22Rv1 (cell line): ENCODE results near the gene WDTC1.

Source experiments
- H3K27ac ChIP-seq: fragments of 450-650 bp; 2 replicates; pipeline ENCODE4 v1.5.1; 2017
- CTCF ChIP-seq: fragments of 450-650 bp; IDR thresholded peaks from 2 replicates; pipeline ENCODE4 v1.5.1; 2017; ENCODE audit warnings: mild to moderate bottlenecking
- ZFX ChIP-seq: fragments of 450-650 bp; IDR thresholded peaks from 2 replicates; pipeline ENCODE4 v1.6.1; 2017; ENCODE audit warnings: antibody characterized with exemption, borderline replicate concordance

Gene WDTC1

GRCh38 chr1:27355683-27356082 lies 121.3 kb downstream of the WDTC1 start:
- TF ChIP-seq ZFX (no peak), CTCF (no peak)
- H3K27ac ChIP-seq, result no peak overlapping the region

- no peak overlapping the region for H3K27ac ChIP-seq
- no peak for TF ChIP-seq CTCF
- no peak for TF ChIP-seq ZFX
These were observed 121.8 kb downstream of the WDTC1 start for GRCh38 chr1:27356277-27356618.

- peak overlapping the region; percentile 39; the same call in 1 of the 2 replicates for H3K27ac ChIP-seq
- TF ChIP-seq ZFX (no peak), CTCF (no peak)
These were observed 122.3 kb downstream of the WDTC1 start for GRCh38 chr1:27356619-27357280.

- TF ChIP-seq CTCF (peak; percentile 95), ZFX (no peak)
- H3K27ac ChIP-seq, result peak overlapping the region; percentile 39; the same call in 1 of the 2 replicates
These were observed 123.0 kb downstream of the WDTC1 start for GRCh38 chr1:27357281-27358037.
